Stimulated activated CD8-positive, alpha-beta memory T cell treated with anti-CD3 and anti-CD28 coated beads, Interleukin-12 subunit alpha, Interleukin-12 subunit beta, amount 100 ng/mL, for 24 hours (primary cell): Measurements from ENCODE around the gene ANO7.
"Not testable (repeated sequence)": the region's sequence is repeated elsewhere in the genome, so short reads cannot be mapped to it uniquely, and the experiment has no call there.

Experiments
- DNase-seq: peaks from one replicate; pipeline ENCODE4 v3.0.0-alpha.2; 2020; ENCODE audit errors: extremely low read depth

Gene ANO7

GRCh38 chr2:241191081-241191480, 2.6 kb downstream of the ANO7 start:
- DNase-seq, result no peak

GRCh38 chr2:241193271-241193670, 4.8 kb downstream of the ANO7 start:
- no peak for DNase-seq

GRCh38 chr2:241194811-241195210, 6.3 kb downstream of the ANO7 start:
- DNase-seq, result no peak

GRCh38 chr2:241195506-241196130, 7.1 kb downstream of the ANO7 start:
- DNase-seq, result no peak

GRCh38 chr2:241197246-241197645, 8.8 kb downstream of the ANO7 start:
- DNase-seq, result not testable (repeated sequence)

- no peak for DNase-seq
Measured at GRCh38 chr2:241197947-241198346, 9.5 kb downstream of the ANO7 start.

GRCh38 chr2:241198381-241199279, 10.2 kb downstream of the ANO7 start:
- no peak for DNase-seq

- DNase-seq, result no peak
Measured at GRCh38 chr2:241199286-241199685, 10.8 kb downstream of the ANO7 start.

- no peak for DNase-seq
Measured at GRCh38 chr2:241199897-241200821, 11.7 kb downstream of the ANO7 start.

- no peak for DNase-seq
Measured at GRCh38 chr2:241200822-241201395, 12.4 kb downstream of the ANO7 start.

GRCh38 chr2:241201445-241202267, 13.2 kb downstream of the ANO7 start:
- no peak for DNase-seq

GRCh38 chr2:241202268-241202585, 13.8 kb downstream of the ANO7 start:
- DNase-seq, result no peak

GRCh38 chr2:241202681-241203080, 14.2 kb downstream of the ANO7 start:
- DNase-seq, result no peak

GRCh38 chr2:241203218-241204009, 14.9 kb downstream of the ANO7 start:
- DNase-seq, result no peak

GRCh38 chr2:241204010-241204384, 15.5 kb downstream of the ANO7 start:
- DNase-seq, result no peak

GRCh38 chr2:241204490-241204889, 16.0 kb downstream of the ANO7 start:
- DNase-seq, result no peak

GRCh38 chr2:241205086-241205485, 16.6 kb downstream of the ANO7 start:
- DNase-seq, result no peak

- no peak for DNase-seq
Measured at GRCh38 chr2:241207151-241207550, 18.7 kb downstream of the ANO7 start.

GRCh38 chr2:241207641-241208040, 19.2 kb downstream of the ANO7 start:
- DNase-seq, result no peak

- no peak for DNase-seq
Measured at GRCh38 chr2:241208058-241208457, 19.6 kb downstream of the ANO7 start.
